ENCODE data around the gene SPACA5.

GRCh38 chrX:48059296-48059639, 52.5 kb downstream of the SPACA5 start:
- TF ChIP-seq POLR2A (IDR thresholded peaks at IDR 0.05; ENCODE audit: low read length) (no peak), GATA1 (IDR thresholded peaks at IDR 0.05; ENCODE audit: low read depth, low read length) (no peak)
